ENCODE results near the gene SMG6. TPM values are rescaled to one million over a fixed set of nuclear protein-coding genes. Genes with fewer than 3 reads are reported as not detected.
"Not testable (repeated sequence)": the region's sequence is repeated elsewhere in the genome, so short reads cannot be mapped to it uniquely, and the experiment has no call there.

SMG6 gene
- total RNA-seq, 1 donor from 2014 or later: 38.1 TPM

- Mint-ChIP-seq H3K4me1 (ENCODE audit: unreplicated experiment) (peaks cover 6% of the 10 kb centered on the region), H3K4me3 (ENCODE audit: unreplicated experiment) (no peak overlapping the region), H3K27me3 (ENCODE audit: unreplicated experiment) (peaks cover 3% of the 10 kb centered on the region), H3K9me3 (ENCODE audit: unreplicated experiment) (no peaks in the 10 kb centered on the region), H3K27ac (ENCODE audit: unreplicated experiment) (peak overlapping the region; percentile 15), H3K36me3 (ENCODE audit: low read depth, unreplicated experiment) (peaks cover 3% of the 10 kb centered on the region)
- DNase-seq (ENCODE audit: low spot score): no peak
- TF ChIP-seq CTCF (IDR thresholded peaks at IDR 0.05; ENCODE audit: unreplicated experiment): no peak
Observed at GRCh38 chr17:2263183-2264066, 40.2 kb downstream of the SMG6 start.

GRCh38 chr17:2262135-2262587 is 41.4 kb downstream of the SMG6 start:
- TF ChIP-seq CTCF (IDR thresholded peaks at IDR 0.05; ENCODE audit: unreplicated experiment): no peak
- DNase-seq (ENCODE audit: low spot score): no peak

GRCh38 chr17:2259769-2260536 is 43.6 kb downstream of the SMG6 start:
- no peaks in the 10 kb centered on the region for H3K27me3 Mint-ChIP-seq (ENCODE audit: unreplicated experiment)
- no peaks in the 10 kb centered on the region for H3K9me3 Mint-ChIP-seq (ENCODE audit: unreplicated experiment)
- H3K4me3 Mint-ChIP-seq (ENCODE audit: unreplicated experiment): no peak overlapping the region
- no peaks in the 10 kb centered on the region for H3K4me1 Mint-ChIP-seq (ENCODE audit: unreplicated experiment)
- DNase-seq (ENCODE audit: low spot score): no peak
- TF ChIP-seq CTCF (IDR thresholded peaks at IDR 0.05; ENCODE audit: unreplicated experiment): no peak
- no peak overlapping the region for H3K27ac Mint-ChIP-seq (ENCODE audit: unreplicated experiment)
- H3K36me3 Mint-ChIP-seq (ENCODE audit: low read depth, unreplicated experiment): peaks cover 17% of the 10 kb centered on the region

More at GRCh38 chr17:2262135-2262587, 41.4 kb downstream of the SMG6 start:
- peaks cover 3% of the 10 kb centered on the region for H3K27me3 Mint-ChIP-seq (ENCODE audit: unreplicated experiment)
- H3K36me3 Mint-ChIP-seq (ENCODE audit: low read depth, unreplicated experiment): peaks cover 8% of the 10 kb centered on the region
- H3K4me1 Mint-ChIP-seq (ENCODE audit: unreplicated experiment): peaks cover 6% of the 10 kb centered on the region
- H3K9me3 Mint-ChIP-seq (ENCODE audit: unreplicated experiment): no peaks in the 10 kb centered on the region
- H3K4me3 Mint-ChIP-seq (ENCODE audit: unreplicated experiment): no peak overlapping the region
- no peak overlapping the region for H3K27ac Mint-ChIP-seq (ENCODE audit: unreplicated experiment)

GRCh38 chr17:2258830-2259229 is 44.8 kb downstream of the SMG6 start:
- DNase-seq (ENCODE audit: low spot score); H3K4me3 Mint-ChIP-seq (ENCODE audit: unreplicated experiment); H3K9me3 Mint-ChIP-seq (ENCODE audit: unreplicated experiment); H3K27ac Mint-ChIP-seq (ENCODE audit: unreplicated experiment); H3K27me3 Mint-ChIP-seq (ENCODE audit: unreplicated experiment); H3K4me1 Mint-ChIP-seq (ENCODE audit: unreplicated experiment): not testable (repeated sequence)
- peaks cover 19% of the 10 kb centered on the region for H3K36me3 Mint-ChIP-seq (ENCODE audit: low read depth, unreplicated experiment)

- Mint-ChIP-seq H3K27me3 (ENCODE audit: unreplicated experiment) (no peaks in the 10 kb centered on the region), H3K4me3 (ENCODE audit: unreplicated experiment) (peak overlapping the region; percentile 51), H3K4me1 (ENCODE audit: unreplicated experiment) (peaks cover 5% of the 10 kb centered on the region), H3K27ac (ENCODE audit: unreplicated experiment) (no peak overlapping the region), H3K9me3 (ENCODE audit: unreplicated experiment) (no peaks in the 10 kb centered on the region), H3K36me3 (ENCODE audit: low read depth, unreplicated experiment) (peaks cover 29% of the 10 kb centered on the region)
- TF ChIP-seq CTCF (IDR thresholded peaks at IDR 0.05; ENCODE audit: unreplicated experiment): no peak
- no peak for DNase-seq (ENCODE audit: low spot score)
Observed at GRCh38 chr17:2253768-2254406, 49.7 kb downstream of the SMG6 start.

Measured in endothelial cell (in vitro differentiated cells).